Neuronal stem cell (in vitro differentiated cells): ENCODE measurements around the gene SH2D3C.

ENCODE experiments used
- DNase-seq: peaks from one replicate; pipeline ENCODE4 v3.0.0-alpha.2; 2013; ENCODE audit warnings: low spot score
- H2AFZ ChIP-seq: one replicate; pipeline ENCODE4 v1.6.1; 2013; ENCODE audit warnings: mild to moderate bottlenecking, low read length, inconsistent platforms
- H2AK5ac ChIP-seq: 2 replicates; pipeline ENCODE4 v1.6.1; 2013; ENCODE audit warnings: low read depth, mild to moderate bottlenecking, inconsistent platforms, low read length, moderate library complexity, mixed read lengths
- H2BK120ac ChIP-seq: 2 replicates; pipeline ENCODE4 v1.6.1; 2013; ENCODE audit warnings: low read depth, mild to moderate bottlenecking, inconsistent platforms, low read length, moderate library complexity, mixed read lengths
- H2BK12ac ChIP-seq: one replicate; pipeline ENCODE4 v1.6.1; 2013; ENCODE audit warnings: low read length, inconsistent platforms
- H2BK15ac ChIP-seq: 2 replicates; pipeline ENCODE4 v1.6.1; 2013; ENCODE audit warnings: mild to moderate bottlenecking, low read length, inconsistent platforms, mixed read lengths
- H2BK5ac ChIP-seq: one replicate; pipeline ENCODE4 v1.6.1; 2013; ENCODE audit warnings: inconsistent platforms, mild to moderate bottlenecking, low read length, moderate library complexity
- H3K14ac ChIP-seq: one replicate; pipeline ENCODE4 v1.6.1; 2013; ENCODE audit warnings: low read length, inconsistent platforms
- H3K18ac ChIP-seq: 2 replicates; pipeline ENCODE4 v1.6.1; 2013; ENCODE audit warnings: low read length, inconsistent platforms
- H3K23ac ChIP-seq: 2 replicates; pipeline ENCODE4 v1.6.1; 2013; ENCODE audit warnings: low read depth, mild to moderate bottlenecking, mixed read lengths, low read length, inconsistent platforms; ENCODE audit not compliant: poor library complexity
- H3K27ac ChIP-seq: replicated peaks from 3 replicates; pipeline ENCODE4 v1.5.1; 2013; ENCODE audit warnings: low read length, inconsistent platforms
- H3K27me3 ChIP-seq, 3 experiments: 2 replicates each; pipeline ENCODE4 v1.6.1; 2013; ENCODE audit warnings: low read length in 3 of 3, mild to moderate bottlenecking in 2 of 3, inconsistent platforms in 1 of 3, low read depth in 1 of 3, mixed read lengths in 1 of 3, moderate library complexity in 1 of 3; ENCODE audit not compliant: control insufficient read depth in 3 of 3, insufficient read depth in 3 of 3
- H3K36me3 ChIP-seq, 2 donors: replicated peaks in 1 of 2; 2 replicates each; pipeline ENCODE4 v1.6.1; 2013; ENCODE audit warnings: low read length in 2 of 2; ENCODE audit not compliant: control insufficient read depth in 2 of 2, insufficient read depth in 2 of 2
- H3K4ac ChIP-seq: 2 replicates; pipeline ENCODE4 v1.6.1; 2013; ENCODE audit warnings: inconsistent platforms, mild to moderate bottlenecking, low read length, moderate library complexity
- H3K4me1 ChIP-seq, 2 donors: 1 replicate in 1 of 2; 2 replicates in 1 of 2; pipeline ENCODE4 v1.6.1; 2013; ENCODE audit warnings: low read length in 2 of 2, low read depth in 1 of 2; ENCODE audit not compliant: control insufficient read depth in 2 of 2, insufficient read depth in 1 of 2
- H3K4me2 ChIP-seq: one replicate; pipeline ENCODE4 v1.6.1; 2013; ENCODE audit warnings: mild to moderate bottlenecking, low read length, inconsistent platforms; ENCODE audit not compliant: insufficient read depth, poor library complexity, severe bottlenecking
- H3K4me3 ChIP-seq, 2 donors: 2 replicates each; pipeline ENCODE4 v1.5.1; 2013; ENCODE audit warnings: low read length in 2 of 2, mild to moderate bottlenecking in 2 of 2, inconsistent platforms in 1 of 2, moderate library complexity in 1 of 2
- H3K79me1 ChIP-seq: one replicate; pipeline ENCODE4 v1.6.1; 2013; ENCODE audit warnings: low read depth, mild to moderate bottlenecking, inconsistent platforms, low read length, moderate library complexity
- H3K9ac ChIP-seq: one replicate; pipeline ENCODE4 v1.6.1; 2013; ENCODE audit warnings: mild to moderate bottlenecking, low read depth, low read length, inconsistent platforms; ENCODE audit not compliant: poor library complexity
- H3K9me3 ChIP-seq, 2 donors: replicated peaks in 1 of 2; 2 replicates each; pipeline versions ENCODE3 to v1.6.1; 2013; ENCODE audit warnings: low read length in 2 of 2, mild to moderate bottlenecking in 2 of 2, inconsistent platforms in 1 of 2, low read depth in 1 of 2, mixed read lengths in 1 of 2, moderate library complexity in 1 of 2; ENCODE audit not compliant: control insufficient read depth in 2 of 2, insufficient read depth in 1 of 2
- H4K8ac ChIP-seq: one replicate; pipeline ENCODE4 v1.6.1; 2013; ENCODE audit warnings: low read depth, mild to moderate bottlenecking, inconsistent platforms, low read length, moderate library complexity
- H4K91ac ChIP-seq: one replicate; pipeline ENCODE4 v1.6.1; 2013; ENCODE audit warnings: low read length, low read depth, mild to moderate bottlenecking, inconsistent platforms; ENCODE audit not compliant: poor library complexity
- WGBS, 2 donors: extraction: QIAGEN DNeasy Blood & Tissue Kit; methylation state at CpG; one replicate each; pipeline ENCODE4 v1.1.7; 2013; ENCODE audit warnings: missing lambda C conversion rate in 2 of 2, mixed read lengths in 1 of 2; ENCODE audit not compliant: insufficient read length in 2 of 2, insufficient replicate concordance in 1 of 2; ENCODE audit errors: extremely low coverage in 2 of 2; 5-methylcytosine and 5-hydroxymethylcytosine counted together

Gene SH2D3C

DNA sequence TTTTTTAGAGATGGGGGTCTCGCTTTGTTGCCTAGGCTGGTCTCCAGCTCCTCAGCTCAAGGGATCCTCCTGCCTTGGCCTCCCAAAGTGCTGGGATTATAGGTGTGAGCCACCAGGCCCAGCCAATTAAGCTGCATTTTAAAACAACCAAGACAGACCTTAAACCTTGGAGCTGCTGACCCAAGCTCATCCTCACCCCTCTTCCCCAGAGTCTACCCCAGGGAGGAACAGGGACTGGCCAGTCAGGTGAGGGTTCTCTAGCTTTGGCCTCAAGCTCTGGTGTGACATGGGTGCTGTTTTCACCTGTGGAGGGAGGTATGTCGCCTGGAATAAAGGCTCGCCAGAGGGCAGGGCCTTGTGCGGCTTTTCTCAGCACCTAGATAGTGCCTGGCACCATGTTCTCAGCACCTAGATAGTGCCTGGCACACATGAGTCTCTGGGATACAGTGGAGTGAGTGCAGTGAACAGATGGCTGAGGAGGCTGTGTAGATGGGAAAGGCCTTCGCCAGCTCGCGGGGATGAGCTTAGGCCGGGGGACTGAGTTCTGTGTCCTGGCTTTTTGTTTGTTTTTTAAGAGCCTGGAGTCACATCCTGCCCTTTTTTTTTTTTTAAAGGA lies 14.7 kb upstream of the SH2D3C start:
- no peaks in the 10 kb centered on the region for H3K27me3 ChIP-seq
- peak overlapping the region; percentile 61 for H2AK5ac ChIP-seq

DNA sequence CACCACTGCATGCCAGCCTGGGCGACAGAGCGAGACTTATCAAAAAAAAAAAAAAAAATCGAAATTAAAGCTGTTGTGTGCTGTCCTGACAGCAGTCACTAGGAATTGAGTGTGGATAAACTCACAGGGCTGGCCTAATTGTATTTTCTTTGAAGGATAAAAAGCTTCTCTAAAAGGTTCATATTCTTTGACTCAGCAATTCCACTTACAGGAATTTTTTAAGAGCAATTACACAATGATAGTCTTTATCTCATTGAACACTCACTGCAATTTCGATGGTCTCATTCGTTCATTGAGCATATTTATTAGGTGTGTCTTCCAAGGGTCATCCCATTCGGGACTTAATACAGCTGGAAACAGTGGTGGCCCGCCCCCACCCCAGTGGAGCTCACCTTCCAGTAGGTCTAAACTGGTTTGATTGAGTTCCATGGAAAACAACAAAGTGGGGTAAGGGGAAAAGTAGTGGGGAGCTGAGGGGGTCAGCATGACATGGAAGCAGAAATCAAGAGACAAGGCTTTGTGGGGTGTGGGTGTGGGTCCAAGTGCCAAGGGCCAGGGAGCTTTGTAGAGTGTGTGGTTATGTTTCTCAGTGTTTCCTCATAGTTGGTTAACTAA lies 14.1 kb upstream of the SH2D3C start:
- H3K14ac ChIP-seq, result no peak overlapping the region
- H3K4me1 ChIP-seq, result peaks cover 0 to 2% of the 10 kb centered on the region in 2 donors
- peaks cover 36 to 62% of the 10 kb centered on the region in 2 donors for H3K36me3 ChIP-seq
- no peak overlapping the region for H2BK15ac ChIP-seq
- H3K27me3 ChIP-seq, result no peaks in the 10 kb centered on the region
- H2AFZ ChIP-seq, result no peak overlapping the region
- H3K18ac ChIP-seq, result no peak overlapping the region
- peaks cover 8% of the 10 kb centered on the region for H3K79me1 ChIP-seq
- H2BK120ac ChIP-seq, result no peak overlapping the region
- no peak overlapping the region for H2BK5ac ChIP-seq
- H4K91ac ChIP-seq, result no peak overlapping the region
- H3K9me3 ChIP-seq, result no peaks in the 10 kb centered on the region
- H3K4me3 ChIP-seq, result no peak overlapping the region
- H2BK12ac ChIP-seq, result no peak overlapping the region
- no peak overlapping the region for H3K9ac ChIP-seq
- H3K27ac ChIP-seq, result no peak overlapping the region
- no peak overlapping the region for H3K4ac ChIP-seq
- H2AK5ac ChIP-seq, result no peak overlapping the region
- H3K4me2 ChIP-seq, result no peak overlapping the region
- no peak overlapping the region for H3K23ac ChIP-seq
- no peak overlapping the region for H4K8ac ChIP-seq
- DNase-seq, result no peak
- no CpG with 5 or more reads among the region's 7 CpGs for WGBS, 2 donors

More for the DNA sequence above, 14.7 kb upstream of the SH2D3C start:
- Histone ChIP-seq H3K23ac (no peak overlapping the region), H3K4me2 (no peak overlapping the region), H3K36me3 (peaks cover 30 to 55% of the 10 kb centered on the region in 2 donors), H3K4ac (no peak overlapping the region), H3K27ac (no peak overlapping the region), H3K79me1 (peaks cover 3% of the 10 kb centered on the region), H3K4me1 (peaks cover 0 to 2% of the 10 kb centered on the region in 2 donors), H3K9me3 (no peaks in the 10 kb centered on the region), H2BK5ac (no peak overlapping the region), H3K4me3 (no peak overlapping the region), H4K91ac (no peak overlapping the region), H3K9ac (no peak overlapping the region), H4K8ac (no peak overlapping the region), H2BK12ac (no peak overlapping the region), H2BK120ac (no peak overlapping the region), H3K14ac (no peak overlapping the region), H2AFZ (no peak overlapping the region), H2BK15ac (no peak overlapping the region), H3K18ac (no peak overlapping the region)
- DNase-seq, result no peak
- WGBS, 2 donors, result no CpG with 5 or more reads among the region's 8 CpGs

DNA sequence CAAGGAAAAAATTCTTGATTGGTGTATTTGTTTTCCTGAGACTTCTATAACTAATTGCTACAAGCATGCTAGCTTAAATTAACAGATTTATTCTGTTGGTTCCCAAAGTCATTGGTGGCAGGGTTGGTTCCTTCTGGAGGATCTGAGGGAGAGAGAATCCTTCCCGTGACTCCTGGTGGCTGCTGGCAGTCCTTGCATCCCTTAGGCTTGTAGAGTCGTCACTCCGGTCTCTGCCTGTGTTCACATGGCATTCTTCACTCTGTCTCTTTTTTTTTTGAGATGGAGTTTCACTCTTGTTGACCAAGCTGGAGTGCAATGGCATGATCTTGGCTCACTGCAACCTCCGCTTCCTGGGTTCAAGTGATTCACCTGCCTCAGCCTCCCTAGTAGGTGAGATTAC lies 12.6 kb upstream of the SH2D3C start:
- H2AK5ac ChIP-seq, result no peak overlapping the region
- no peak overlapping the region for H3K18ac ChIP-seq
- no peaks in the 10 kb centered on the region for H3K27me3 ChIP-seq
- peaks cover 0 to 2% of the 10 kb centered on the region in 2 donors for H3K4me1 ChIP-seq
- no peaks in the 10 kb centered on the region for H3K9me3 ChIP-seq
- H3K4me3 ChIP-seq, result no peak overlapping the region
- H4K8ac ChIP-seq, result no peak overlapping the region
- no peak overlapping the region for H3K27ac ChIP-seq
- no peak overlapping the region for H4K91ac ChIP-seq
- H3K14ac ChIP-seq, result no peak overlapping the region
- no peak overlapping the region for H3K4ac ChIP-seq
- H2BK12ac ChIP-seq, result no peak overlapping the region
- no CpG with 5 or more reads among the region's 4 CpGs for WGBS, 2 donors
- no peak overlapping the region for H3K23ac ChIP-seq
- H3K9ac ChIP-seq, result no peak overlapping the region
- no peak overlapping the region for H2BK5ac ChIP-seq
- no peak overlapping the region for H2AFZ ChIP-seq
- H3K79me1 ChIP-seq, result peaks cover 10% of the 10 kb centered on the region
- no peak overlapping the region for H2BK15ac ChIP-seq
- no peak for DNase-seq
- H3K4me2 ChIP-seq, result no peak overlapping the region
- no peak overlapping the region for H2BK120ac ChIP-seq
- H3K36me3 ChIP-seq, result peaks cover 41 to 70% of the 10 kb centered on the region in 2 donors

DNA sequence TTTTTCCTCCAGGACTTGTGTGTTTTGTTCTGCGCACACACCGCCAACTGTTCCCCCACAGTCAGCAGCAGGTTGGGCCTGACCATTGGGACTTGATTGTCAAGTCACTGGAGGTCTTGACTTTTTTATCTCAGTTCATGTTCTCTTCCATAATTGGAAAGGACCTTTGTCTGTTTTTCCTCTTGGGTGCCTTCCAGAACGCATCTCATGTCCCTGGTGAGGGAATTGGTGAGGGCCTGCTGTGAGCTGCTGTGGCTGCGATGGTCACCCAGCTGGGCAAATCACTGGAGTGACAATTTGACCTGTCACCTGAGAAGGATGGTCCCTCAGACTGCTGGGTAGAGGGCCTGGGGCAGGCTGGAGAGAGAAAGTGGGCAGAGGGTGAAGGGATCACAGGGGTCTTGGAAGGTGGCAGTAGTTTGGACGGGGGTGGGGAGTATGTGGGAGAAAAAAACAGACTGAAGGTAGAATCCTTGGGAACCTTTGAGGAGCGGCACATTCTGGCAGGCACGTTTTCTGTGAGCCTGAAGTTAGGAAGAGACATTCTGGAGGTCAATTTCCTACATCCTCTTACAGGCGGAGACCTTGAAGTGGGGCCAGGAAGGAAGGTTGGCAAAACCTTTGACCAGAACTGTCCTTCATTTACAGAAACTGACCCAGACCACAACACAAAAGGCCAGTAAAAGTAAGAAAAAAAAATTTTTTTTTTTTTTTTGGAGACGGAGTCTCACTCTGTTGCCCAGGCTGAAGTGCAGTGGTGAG lies 11.8 kb upstream of the SH2D3C start:
- no peak overlapping the region for H3K27ac ChIP-seq
- no peaks in the 10 kb centered on the region for H3K9me3 ChIP-seq
- H3K4ac ChIP-seq, result no peak overlapping the region
- H3K9ac ChIP-seq, result no peak overlapping the region
- no peak overlapping the region for H2BK120ac ChIP-seq
- no peak overlapping the region for H3K4me3 ChIP-seq
- peaks cover 10% of the 10 kb centered on the region for H3K79me1 ChIP-seq
- H3K23ac ChIP-seq, result no peak overlapping the region
- H4K91ac ChIP-seq, result no peak overlapping the region
- peaks cover 41 to 70% of the 10 kb centered on the region in 2 donors for H3K36me3 ChIP-seq
- no peak overlapping the region for H3K4me2 ChIP-seq
- H2BK12ac ChIP-seq, result no peak overlapping the region
- H2AFZ ChIP-seq, result no peak overlapping the region
- no peak overlapping the region for H2BK15ac ChIP-seq
- H4K8ac ChIP-seq, result no peak overlapping the region
- H3K18ac ChIP-seq, result no peak overlapping the region
- H3K27me3 ChIP-seq, result no peaks in the 10 kb centered on the region
- DNase-seq, result no peak
- WGBS, 2 donors, result no CpG with 5 or more reads among the region's 9 CpGs
- no peak overlapping the region for H2BK5ac ChIP-seq
- H3K4me1 ChIP-seq, result peaks cover 0 to 2% of the 10 kb centered on the region in 2 donors
- H2AK5ac ChIP-seq, result no peak overlapping the region
- no peak overlapping the region for H3K14ac ChIP-seq
